ENCODE results near the gene PTCH2.

- TF ChIP-seq POLR2A (IDR thresholded peaks at IDR 0.05): no peak
- TF ChIP-seq, protein P1, sequence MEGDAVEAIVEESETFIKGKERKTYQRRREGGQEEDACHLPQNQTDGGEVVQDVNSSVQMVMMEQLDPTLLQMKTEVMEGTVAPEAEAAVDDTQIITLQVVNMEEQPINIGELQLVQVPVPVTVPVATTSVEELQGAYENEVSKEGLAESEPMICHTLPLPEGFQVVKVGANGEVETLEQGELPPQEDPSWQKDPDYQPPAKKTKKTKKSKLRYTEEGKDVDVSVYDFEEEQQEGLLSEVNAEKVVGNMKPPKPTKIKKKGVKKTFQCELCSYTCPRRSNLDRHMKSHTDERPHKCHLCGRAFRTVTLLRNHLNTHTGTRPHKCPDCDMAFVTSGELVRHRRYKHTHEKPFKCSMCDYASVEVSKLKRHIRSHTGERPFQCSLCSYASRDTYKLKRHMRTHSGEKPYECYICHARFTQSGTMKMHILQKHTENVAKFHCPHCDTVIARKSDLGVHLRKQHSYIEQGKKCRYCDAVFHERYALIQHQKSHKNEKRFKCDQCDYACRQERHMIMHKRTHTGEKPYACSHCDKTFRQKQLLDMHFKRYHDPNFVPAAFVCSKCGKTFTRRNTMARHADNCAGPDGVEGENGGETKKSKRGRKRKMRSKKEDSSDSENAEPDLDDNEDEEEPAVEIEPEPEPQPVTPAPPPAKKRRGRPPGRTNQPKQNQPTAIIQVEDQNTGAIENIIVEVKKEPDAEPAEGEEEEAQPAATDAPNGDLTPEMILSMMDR (IDR thresholded peaks at IDR 0.05): no peak
Measured at GRCh38 chr1:44817307-44817706, 25.7 kb downstream of the PTCH2 start.

All from Peyer's patch (tissue), 4 donors.